Mesendoderm (in vitro differentiated cells): Measurements from ENCODE around the gene UBQLN4.
A peak's percentile ranks its signal among the peaks of the same experiment; 100 is the strongest.

Experiments
- DNase-seq: peaks from one replicate; pipeline ENCODE4 v3.0.0; 2013
- H2AK5ac ChIP-seq: 2 replicates; pipeline ENCODE4 v1.6.1; 2013; ENCODE audit warnings: low read length, inconsistent platforms
- H2BK120ac ChIP-seq: 2 replicates; pipeline ENCODE4 v1.6.1; 2013; ENCODE audit warnings: low read depth, mild to moderate bottlenecking, low read length, moderate library complexity, mixed read lengths
- H2BK15ac ChIP-seq: replicated peaks from 2 replicates; pipeline ENCODE4 v1.6.1; 2013; ENCODE audit warnings: low read depth, mild to moderate bottlenecking, moderate library complexity
- H2BK5ac ChIP-seq: 2 replicates; pipeline ENCODE4 v1.6.1; 2013; ENCODE audit warnings: low read length, inconsistent platforms
- H3K18ac ChIP-seq: 2 replicates; pipeline ENCODE4 v1.6.1; 2013; ENCODE audit warnings: mild to moderate bottlenecking, low read length, mixed read lengths
- H3K23ac ChIP-seq: one replicate; pipeline ENCODE4 v1.6.1; 2013; ENCODE audit warnings: low read length
- H3K27ac ChIP-seq: 2 replicates; pipeline ENCODE4 v1.5.1; 2013; ENCODE audit warnings: low read depth, mild to moderate bottlenecking, inconsistent platforms, low read length, moderate library complexity
- H3K27me3 ChIP-seq: 2 replicates; pipeline ENCODE4 v1.6.1; 2013; ENCODE audit warnings: low read length, control low read depth, mild to moderate bottlenecking, inconsistent platforms; ENCODE audit not compliant: insufficient read depth, poor library complexity
- H3K36me3 ChIP-seq: 2 replicates; pipeline ENCODE4 v1.6.1; 2013; ENCODE audit warnings: low read length, inconsistent platforms; ENCODE audit not compliant: control insufficient read depth, insufficient read depth
- H3K4ac ChIP-seq: one replicate; pipeline ENCODE4 v1.6.1; 2013; ENCODE audit warnings: low read depth, mild to moderate bottlenecking, low read length, moderate library complexity
- H3K4me1 ChIP-seq: 2 replicates; pipeline ENCODE4 v1.6.1; 2013; ENCODE audit warnings: low read depth, low read length, inconsistent platforms; ENCODE audit not compliant: control insufficient read depth
- H3K4me2 ChIP-seq: 2 replicates; pipeline ENCODE4 v1.6.1; 2013; ENCODE audit warnings: low read length
- H3K4me3 ChIP-seq: 2 replicates; pipeline ENCODE4 v1.5.1; 2013; ENCODE audit warnings: mild to moderate bottlenecking, low read length
- H3K56ac ChIP-seq: one replicate; pipeline ENCODE4 v1.6.1; 2013; ENCODE audit warnings: low read length
- H3K79me1 ChIP-seq: 2 replicates; pipeline ENCODE4 v1.6.1; 2013; ENCODE audit warnings: low read length, inconsistent platforms
- H3K79me2 ChIP-seq: 2 replicates; pipeline ENCODE4 v1.6.1; 2013; ENCODE audit warnings: mild to moderate bottlenecking, low read length; ENCODE audit not compliant: control insufficient read depth, insufficient read depth
- H3K9ac ChIP-seq: 2 replicates; pipeline ENCODE4 v1.6.1; 2013; ENCODE audit warnings: low read length, inconsistent platforms
- H4K5ac ChIP-seq: one replicate; pipeline ENCODE4 v1.6.1; 2013; ENCODE audit warnings: low read length
- H4K8ac ChIP-seq: one replicate; pipeline ENCODE4 v1.6.1; 2013; ENCODE audit warnings: low read depth, mild to moderate bottlenecking, control low read depth, low read length, moderate library complexity
- WGBS: extraction: QIAGEN DNeasy Blood & Tissue Kit; methylation state at CpG from one replicate; pipeline ENCODE4 v1.1.7; 2013; ENCODE audit warnings: low lambda C conversion rate, missing lambda C conversion rate; ENCODE audit not compliant: insufficient coverage; ENCODE audit errors: extremely low coverage; 5-methylcytosine and 5-hydroxymethylcytosine counted together

UBQLN4 gene

DNA sequence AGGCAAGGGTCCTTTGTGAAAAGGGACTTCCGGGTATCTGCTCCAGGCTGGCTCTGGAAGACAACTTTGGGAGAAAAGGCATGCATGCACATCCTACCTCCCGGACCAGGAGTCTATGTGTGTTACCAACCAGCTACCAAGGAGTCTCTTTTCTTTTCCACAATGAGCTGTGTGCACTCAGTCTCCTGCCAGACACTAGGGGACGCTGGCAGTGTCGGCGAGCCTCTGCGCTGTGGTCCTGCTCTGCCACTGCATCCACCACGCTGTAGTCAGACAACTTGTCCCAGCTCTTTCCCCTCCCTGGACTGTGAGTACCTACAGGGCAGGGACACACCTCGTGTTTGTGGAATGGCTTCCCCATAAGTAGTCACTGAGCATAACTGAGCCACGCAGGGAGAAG, 27.7 kb downstream of the UBQLN4 start:
- H3K36me3 ChIP-seq, result no peaks in the 10 kb centered on the region
- H2AK5ac ChIP-seq, result no peak overlapping the region
- no peak overlapping the region for H4K5ac ChIP-seq
- H3K4me3 ChIP-seq, result no peak overlapping the region
- H2BK5ac ChIP-seq, result no peak overlapping the region
- no peak overlapping the region for H2BK120ac ChIP-seq
- no peak overlapping the region for H4K8ac ChIP-seq
- peak overlapping the region; percentile 6 for H3K56ac ChIP-seq
- no peak overlapping the region for H3K4ac ChIP-seq
- no peak overlapping the region for H3K27ac ChIP-seq
- H3K18ac ChIP-seq, result no peak overlapping the region
- H3K23ac ChIP-seq, result no peak overlapping the region
- H3K27me3 ChIP-seq, result no peaks in the 10 kb centered on the region
- H3K79me1 ChIP-seq, result no peaks in the 10 kb centered on the region
- H3K9ac ChIP-seq, result no peak overlapping the region
- peak; percentile 82 for DNase-seq
- WGBS, result no CpG with 5 or more reads among the region's 9 CpGs
- H2BK15ac ChIP-seq, result no peak overlapping the region
- H3K4me2 ChIP-seq, result no peak overlapping the region
- H3K4me1 ChIP-seq, result no peaks in the 10 kb centered on the region
- H3K79me2 ChIP-seq, result no peaks in the 10 kb centered on the region

GRCh38 chr1:156024801-156025200, 28.8 kb downstream of the UBQLN4 start:
- no peak overlapping the region for H3K4ac ChIP-seq
- H3K9ac ChIP-seq, result no peak overlapping the region
- H4K8ac ChIP-seq, result no peak overlapping the region
- H3K23ac ChIP-seq, result no peak overlapping the region
- no peak overlapping the region for H2BK15ac ChIP-seq
- no peaks in the 10 kb centered on the region for H3K27me3 ChIP-seq
- no peak overlapping the region for H2BK120ac ChIP-seq
- no peak overlapping the region for H2BK5ac ChIP-seq
- no peak overlapping the region for H4K5ac ChIP-seq
- no peak overlapping the region for H3K18ac ChIP-seq
- no peak overlapping the region for H2AK5ac ChIP-seq
- H3K4me2 ChIP-seq, result no peak overlapping the region
- no peak overlapping the region for H3K56ac ChIP-seq
- peaks cover 7% of the 10 kb centered on the region for H3K79me2 ChIP-seq
- no peak for DNase-seq
- peaks cover 2% of the 10 kb centered on the region for H3K79me1 ChIP-seq
- no CpG with 5 or more reads among the region's 5 CpGs for WGBS
- no peaks in the 10 kb centered on the region for H3K36me3 ChIP-seq
- H3K27ac ChIP-seq, result no peak overlapping the region
- no peak overlapping the region for H3K4me3 ChIP-seq
- peaks cover under 1% of the 10 kb centered on the region for H3K4me1 ChIP-seq

- no peak overlapping the region for H3K4ac ChIP-seq
- no peak overlapping the region for H3K9ac ChIP-seq
- no peak for DNase-seq
- H3K4me1 ChIP-seq, result peaks cover 2% of the 10 kb centered on the region
- peaks cover 17% of the 10 kb centered on the region for H3K79me2 ChIP-seq
- no peak overlapping the region for H2BK120ac ChIP-seq
- no peak overlapping the region for H2BK15ac ChIP-seq
- no CpG with 5 or more reads among the region's 2 CpGs for WGBS
- H3K27ac ChIP-seq, result no peak overlapping the region
- H3K23ac ChIP-seq, result no peak overlapping the region
- H3K18ac ChIP-seq, result no peak overlapping the region
- no peak overlapping the region for H2BK5ac ChIP-seq
- no peak overlapping the region for H3K4me3 ChIP-seq
- H2AK5ac ChIP-seq, result no peak overlapping the region
- no peak overlapping the region for H3K56ac ChIP-seq
- no peak overlapping the region for H4K8ac ChIP-seq
- no peaks in the 10 kb centered on the region for H3K27me3 ChIP-seq
- H3K4me2 ChIP-seq, result no peak overlapping the region
- H4K5ac ChIP-seq, result no peak overlapping the region
- H3K36me3 ChIP-seq, result peaks cover 3% of the 10 kb centered on the region
- peaks cover 9% of the 10 kb centered on the region for H3K79me1 ChIP-seq
These were observed 31.6 kb downstream of the UBQLN4 start for GRCh38 chr1:156021954-156022353.

GRCh38 chr1:156021093-156021428, 32.5 kb downstream of the UBQLN4 start:
- Histone ChIP-seq H2AK5ac (no peak overlapping the region), H3K23ac (no peak overlapping the region)

GRCh38 chr1:156020293-156021092, 33.1 kb downstream of the UBQLN4 start, which contains the start of gene SSR2:
SSR2 (minus strand) TSS chr1:156020951; CDS start chr1:156020167, 784 bp downstream.
- H2BK5ac ChIP-seq, result no peak within 1 kb of the TSS
- no peak within 1 kb of the TSS for H3K23ac ChIP-seq
- peak within 1 kb of the TSS; percentile 40 for H3K4ac ChIP-seq
- H3K18ac ChIP-seq, result peak within 1 kb of the TSS; percentile 60
- no peak within 1 kb of the TSS for H2BK15ac ChIP-seq
- peak within 1 kb of the TSS; percentile 89 for H3K9ac ChIP-seq
- H4K5ac ChIP-seq, result no peak within 1 kb of the TSS
- H3K4me3 ChIP-seq, result peak within 1 kb of the TSS; percentile 86
- peaks cover 9% of the 10 kb centered on the region for H3K79me1 ChIP-seq
- H2AK5ac ChIP-seq, result peak within 1 kb of the TSS; percentile 33
- H3K4me2 ChIP-seq, result peak within 1 kb of the TSS; percentile 57
- no peak within 1 kb of the TSS for H3K27ac ChIP-seq
- peaks cover 6% of the 10 kb centered on the region for H3K36me3 ChIP-seq
- H3K79me2 ChIP-seq, result peaks cover 20% of the 10 kb centered on the region
- peak within 1 kb of the TSS; percentile 97 for H3K56ac ChIP-seq
- H3K4me1 ChIP-seq, result peaks cover 2% of the 10 kb centered on the region
- no CpG with 5 or more reads among the region's 45 CpGs for WGBS
- no peak within 1 kb of the TSS for H4K8ac ChIP-seq
- peak within 1 kb of the TSS; percentile 49 for H2BK120ac ChIP-seq
- peak; percentile 97 for DNase-seq
- H3K27me3 ChIP-seq, result no peaks in the 10 kb centered on the region

More at GRCh38 chr1:156021093-156021428, 32.5 kb downstream of the UBQLN4 start:
- Histone ChIP-seq H2BK5ac (no peak overlapping the region), H3K4me3 (no peak overlapping the region), H4K8ac (no peak overlapping the region), H4K5ac (no peak overlapping the region), H3K79me1 (peaks cover 9% of the 10 kb centered on the region), H3K18ac (no peak overlapping the region), H2BK120ac (no peak overlapping the region), H3K4ac (no peak overlapping the region), H3K4me2 (peak overlapping the region; percentile 23), H3K27me3 (no peaks in the 10 kb centered on the region), H3K36me3 (peaks cover 6% of the 10 kb centered on the region), H3K79me2 (peaks cover 20% of the 10 kb centered on the region), H3K4me1 (peaks cover 2% of the 10 kb centered on the region), H3K56ac (no peak overlapping the region), H3K9ac (peak overlapping the region; percentile 40), H3K27ac (no peak overlapping the region), H2BK15ac (no peak overlapping the region)
- WGBS, result no CpG with 5 or more reads among the region's 4 CpGs
- DNase-seq, result no peak
